K562 (cell line): Measurements from ENCODE around the gene HNMT. TPM values are rescaled to one million over a fixed set of nuclear protein-coding genes. Genes with fewer than 3 reads are reported as not detected.

Experiments used
- ATAC-seq: fragments of 200-7000 bp; cut with Tn5 transposase; 3 replicates; pipeline ENCODE4 v1.9.1; 2020; ENCODE audit warnings: moderate library complexity
- BruUV-seq: library from RNA; stranded (reverse); fragments of 400-500 nt; replicated peaks from 2 replicates; lab custom pipeline; 2021; lab: Mats Ljungman, UMichigan
- CTCF ChIA-PET: fragments of 300-600 bp; formaldehyde crosslinking; extraction: SDS; loops from one replicate; lab custom pipeline; 2021; ENCODE audit warnings: low intra/inter-chr PET ratio; lab: Yijun Ruan, JAX
- POLR2A ChIA-PET: fragments of 300-600, 350-650 bp; sonication (Branson Sonifier 250); formaldehyde crosslinking; extraction: SDS; loops from one replicate; lab custom pipeline; 2021; ENCODE audit warnings: antibody characterized with exemption, inconsistent platforms; lab: Yijun Ruan, JAX
- DNase-seq, 4 experiments: peaks; one replicate each; pipeline versions ENCODE4 v3.0.0 to v3.0.0-alpha.2; 2011 to 2018; ENCODE audit warnings: low spot score in 3 of 4, mixed read lengths in 3 of 4; ENCODE audit errors: extremely low read depth in 1 of 4
- FAIRE-seq: peaks from 2 replicates; lab custom pipeline; 2011; peaks lifted over from hg19 to GRCh38; lab: Jason Lieb, UNC
- H2AFZ ChIP-seq: 2 replicates; pipeline ENCODE4 v1.6.0; 2011; ENCODE audit warnings: low read depth, low read length, control low read depth, inconsistent platforms
- H3K27ac ChIP-seq: fragments of 200-600 bp; 3 replicates; pipeline ENCODE4 v1.8.0; 2011; ENCODE audit warnings: low read depth, mild to moderate bottlenecking, control low read depth, inconsistent platforms, low read length, moderate library complexity, mixed read lengths; ENCODE audit errors: extremely low read depth
- H3K27me3 ChIP-seq, 2 experiments: fragments of 300-600 bp in 1 of 2; 2 replicates in 1 of 2; 3 replicates in 1 of 2; pipeline versions ENCODE4 v1.6.0 to v1.8.0; 2011; ENCODE audit warnings: inconsistent platforms in 2 of 2, low read length in 2 of 2, mild to moderate bottlenecking in 1 of 2, mixed read lengths in 1 of 2, moderate library complexity in 1 of 2; ENCODE audit not compliant: control insufficient read depth in 2 of 2, insufficient read depth in 2 of 2
- H3K36me3 ChIP-seq: fragments of 300-600 bp; 3 replicates; pipeline ENCODE4 v1.8.0; 2011; ENCODE audit warnings: mild to moderate bottlenecking, low read length, inconsistent platforms; ENCODE audit not compliant: control insufficient read depth, insufficient read depth
- H3K4me1 ChIP-seq, 2 experiments: fragments of 200-600 bp in 1 of 2; replicated peaks in 1 of 2; 2 replicates in 1 of 2; 3 replicates in 1 of 2; pipeline versions ENCODE4 v1.5.1 to v1.8.0; 2011; ENCODE audit warnings: inconsistent platforms in 2 of 2, low read length in 2 of 2, mild to moderate bottlenecking in 1 of 2, mixed read lengths in 1 of 2, moderate library complexity in 1 of 2; ENCODE audit not compliant: control insufficient read depth in 2 of 2, insufficient read depth in 2 of 2
- H3K4me2 ChIP-seq: 2 replicates; pipeline ENCODE4 v1.6.1; 2011; ENCODE audit warnings: low read length, control low read depth, inconsistent platforms, mixed read lengths; ENCODE audit not compliant: insufficient read depth
- H3K4me3 ChIP-seq: fragments of 200-600 bp; sonication (generic), shearing (Covaris generic); 2 replicates; pipeline ENCODE4 v1.5.1; 2016; ENCODE audit warnings: control low read depth, inconsistent platforms
- H3K79me2 ChIP-seq: fragments of 200-600 bp; 3 replicates; pipeline ENCODE4 v1.8.0; 2011; ENCODE audit warnings: low read length, inconsistent platforms; ENCODE audit not compliant: control insufficient read depth, insufficient read depth
- H3K9ac ChIP-seq, 2 experiments: 2 replicates each; pipeline versions ENCODE4 v1.6.0 to v1.6.1; 2011; ENCODE audit warnings: low read depth in 2 of 2, low read length in 2 of 2, control low read depth in 1 of 2, inconsistent platforms in 1 of 2, mild to moderate bottlenecking in 1 of 2, mixed read lengths in 1 of 2; ENCODE audit not compliant: insufficient read depth in 1 of 2
- H3K9me1 ChIP-seq: one replicate; pipeline ENCODE4 v1.6.0; 2011; ENCODE audit warnings: inconsistent platforms, mild to moderate bottlenecking, low read length, moderate library complexity; ENCODE audit not compliant: control insufficient read depth, insufficient read depth
- H3K9me3 ChIP-seq: replicated peaks from 2 replicates; pipeline ENCODE4 v1.5.1; 2011; ENCODE audit warnings: low read depth, low read length, inconsistent platforms; ENCODE audit not compliant: control insufficient read depth, insufficient read depth
- H4K20me1 ChIP-seq: replicated peaks from 2 replicates; pipeline ENCODE4 v1.6.1; 2011; ENCODE audit warnings: low read length, inconsistent platforms, mixed read lengths; ENCODE audit not compliant: control insufficient read depth, insufficient read depth
- HNRNPUL1 ChIP-seq: fragments of 200-400 bp; formaldehyde crosslinking; IDR thresholded peaks from 2 replicates; pipeline ENCODE4 v1.6.1; 2017; ENCODE audit warnings: low read length
- MCM3 ChIP-seq: fragments of 450-650 bp; IDR thresholded peaks from 2 replicates; pipeline ENCODE4 v1.6.1; 2016
- PML ChIP-seq: IDR thresholded peaks from 2 replicates; pipeline ENCODE4 v1.6.1; 2012; ENCODE audit warnings: low read length, inconsistent platforms
- STAG1 ChIP-seq: sonication (generic); formaldehyde crosslinking; IDR thresholded peaks from 2 replicates; pipeline ENCODE4 v1.5.0; 2020; ENCODE audit warnings: missing genetic modification reagents, borderline replicate concordance
- WGBS: fragments of 100-300 bp; shearing (Covaris generic); methylation state at CpG from one replicate; pipeline ENCODE4 v1.1.6; 2016; ENCODE audit warnings: low coverage, mixed read lengths; ENCODE audit not compliant: insufficient coverage; ENCODE audit errors: missing lambda C conversion rate; 5-methylcytosine and 5-hydroxymethylcytosine counted together
- in situ Hi-C: fragments of 300-500 bp; cut with MboI; formaldehyde crosslinking; loops from 4 replicates; pipeline ENCODE4 v1.15.0; 2018; ENCODE audit warnings: inconsistent platforms, mixed read lengths
- intact Hi-C: fragments of 100-400 bp; cut with micrococcal nuclease; formaldehyde crosslinking; loops from 2 replicates; pipeline ENCODE4 v1.14.2; 2022
- polyA plus RNA-seq, 8 experiments: library from polyadenylated mRNA; depleted of rRNA in 4 of 8; stranded (reverse) in 5 of 8; unstranded in 3 of 8; fragments of >200 nt; fragmentation: Nextera tagmentation in 2 of 8; fragmentation: Illumina TruSeq in 1 of 8; extraction: Ambion mirVana in 2 of 8; extraction: Trizol in 1 of 8; gene quantifications; 2 replicates each; pipeline versions ENCODE4 v1.2.1 to v1.2.3, GENCODE V29; 2011 to 2014; ENCODE audit warnings: inconsistent platforms in 1 of 8, missing spikeins in 1 of 8
- total RNA-seq, 7 experiments: library from RNA; depleted of rRNA in 6 of 7; stranded (reverse); fragments of >200 nt in 6 of 7; fragmentation: Illumina TruSeq in 2 of 7; extraction: Trizol in 2 of 7; gene quantifications; 2 replicates each; pipeline versions ENCODE4 v1.2.1 to v1.2.3, GENCODE V29; 2011 to 2021; ENCODE audit warnings: low replicate concordance in 1 of 7

The HNMT gene
- total and polyA plus RNA-seq, 9 of the 15 experiments (the other 6 are each of a cell fraction or from before 2014, with no cell fraction given): 3.1 to 10.9 (median 5.3) TPM

- TF ChIP-seq PML: no peak
- no peak for TF ChIP-seq MCM3
These were observed 97.7 kb downstream of the HNMT start (continued) for GRCh38 chr2:138061961-138062360.

- intact Hi-C loops: no loop called here
- TF ChIP-seq STAG1 (CRISPR knock-in tag) (no peak), HNRNPUL1 (no peak)
- Histone ChIP-seq H2AFZ (no peak overlapping the region), H3K4me2 (no peak overlapping the region), H4K20me1 (no peaks in the 10 kb centered on the region), H3K9ac (no peak overlapping the region), H3K79me2 (no peaks in the 10 kb centered on the region), H3K4me3 (no peak overlapping the region), H3K27ac (no peak overlapping the region), H3K4me1 (peaks cover 0 to 24% of the 10 kb centered on the region in 2 experiments; a peak in 3 of 5 replicates), H3K27me3 (no peaks in the 10 kb centered on the region), H3K9me1 (no peaks in the 10 kb centered on the region), H3K36me3 (no peaks in the 10 kb centered on the region), H3K9me3 (no peaks in the 10 kb centered on the region)
- ATAC-seq: no peak
- POLR2A ChIA-PET: no interaction called here
- DNase-seq: no peak
- in situ Hi-C loops: no loop called here
- CTCF ChIA-PET: no interaction called here
- 54% methylated on average over 2 of the region's 2 CpGs for WGBS
- no TSS peak for BruUV-seq
- FAIRE-seq: no peak
These were observed 98.9 kb downstream of the HNMT start for GRCh38 chr2:138063181-138063580.
